ENCODE measurements around the gene NUP85.

GRCh38 chr17:75242461-75243042 is 37.1 kb downstream of the NUP85 start:
- TF ChIP-seq SP1 (IDR thresholded peaks at IDR 0.05; ENCODE audit: low read depth), result no peak
- TF ChIP-seq EGR1 (IDR thresholded peaks at IDR 0.05; ENCODE audit: low read depth), result no peak
- TF ChIP-seq POLR2A (IDR thresholded peaks at IDR 0.05; ENCODE audit: borderline replicate concordance, extremely low read depth, insufficient read depth, insufficient read length), result no peak
- no peak for TF ChIP-seq EZH2 (IDR thresholded peaks at IDR 0.05)
- TF ChIP-seq TCF7L2 (IDR thresholded peaks at IDR 0.05; ENCODE audit: borderline replicate concordance, extremely low read depth, insufficient read depth, insufficient read length), result no peak
- TF ChIP-seq CTCF (IDR thresholded peaks at IDR 0.05 in 2 of 3, conservative IDR thresholded peaks at IDR 0.05 in 1 of 3; ENCODE audit: borderline replicate concordance in 1 of 3, insufficient read depth in 1 of 3, low read depth in 2 of 3, low read length in 2 of 3), result no peak
